Thyroid gland (tissue), 4 donors: Measurements from ENCODE around the gene DAG1. TPM values are rescaled to one million over a fixed set of nuclear protein-coding genes. Genes with fewer than 3 reads are reported as not detected.
"Not testable (repeated sequence)": the region's sequence is repeated elsewhere in the genome, so short reads cannot be mapped to it uniquely, and the experiment has no call there.

Experiments
- DNase-seq, 2 donors: peaks; one replicate each; pipeline ENCODE4 v3.0.0-alpha.2; 2019
- H3K27ac ChIP-seq, 3 donors: fragments of 200-600 bp; sonication (generic); 1 replicate in 2 of 3; 2 replicates in 1 of 3; pipeline ENCODE4 v1.5.1; 2016 to 2019; ENCODE audit warnings: mild to moderate bottlenecking in 1 of 3, moderate library complexity in 1 of 3
- H3K27me3 ChIP-seq: fragments of 200-600 bp; sonication (generic); one replicate; pipeline ENCODE4 v1.5.1; 2019
- H3K36me3 ChIP-seq, 2 donors: fragments of 200-600 bp; sonication (generic); one replicate each; pipeline ENCODE4 v1.5.1; 2016 to 2019
- H3K4me1 ChIP-seq, 2 donors: fragments of 200-600 bp; sonication (generic); one replicate each; pipeline ENCODE4 v1.5.1; 2017 to 2019
- H3K4me3 ChIP-seq, 3 donors: fragments of 200-600 bp; sonication (generic); replicated peaks in 1 of 3; 1 replicate in 2 of 3; 2 replicates in 1 of 3; pipeline ENCODE4 v1.5.1; 2016; ENCODE audit warnings: mild to moderate bottlenecking in 1 of 3
- H3K9me3 ChIP-seq: fragments of 200-600 bp; sonication (generic); one replicate; pipeline ENCODE4 v1.5.1; 2017
- CTCF ChIP-seq, 6 experiments: fragments of 200-600 bp in 3 of 6; fragments of 450-650 bp in 3 of 6; sonication (generic) in 3 of 6; IDR thresholded peaks; one replicate each; pipeline ENCODE4 v1.5.1; 2016 to 2019; ENCODE audit warnings: antibody characterized with exemption in 6 of 6, mild to moderate bottlenecking in 2 of 6, inconsistent platforms in 1 of 6, moderate library complexity in 1 of 6
- POLR2A ChIP-seq, 2 donors: fragments of 450-650 bp; IDR thresholded peaks; one replicate each; pipeline ENCODE4 v1.6.1; 2017; ENCODE audit warnings: antibody characterized with exemption in 2 of 2, mild to moderate bottlenecking in 2 of 2, moderate library complexity in 1 of 2
- WGBS, 2 donors: methylation state at CpG; one replicate each; pipeline ENCODE4 v1.1.5; 2017; 5-methylcytosine and 5-hydroxymethylcytosine counted together
- intact Hi-C: fragments of 100-400 bp; cut with DNase I; formaldehyde crosslinking; loops from one replicate; pipeline ENCODE4 v1.15.1; 2023
- total RNA-seq, 4 donors: library from RNA; depleted of rRNA; stranded (reverse); fragments of >200 nt; gene quantifications; one replicate each; pipeline ENCODE4 v1.2.3, GENCODE V29; 2016

Gene DAG1
- total RNA-seq, 4 donors from 2014 or later, result 55.1 to 86.7 (median 79.6) TPM

- TF ChIP-seq POLR2A (IDR thresholded peaks at IDR 0.05) (no peak), CTCF (IDR thresholded peaks at IDR 0.05) (no peak)
- H3K27me3 ChIP-seq, result no peaks in the 10 kb centered on the region
- intact Hi-C loops, result no loop called here
- H3K27ac ChIP-seq, result peak overlapping the region; percentile 75 to 86 (median 75)
- no peaks in the 10 kb centered on the region for H3K9me3 ChIP-seq
- H3K36me3 ChIP-seq, result no peaks in the 10 kb centered on the region
- peaks cover 34 to 49% of the 10 kb centered on the region in 2 donors for H3K4me1 ChIP-seq
- H3K4me3 ChIP-seq, result no peak overlapping the region
- no peak for DNase-seq
These were observed 25.0 kb downstream of the DAG1 start for GRCh38 chr3:49495023-49495422.

- H3K4me3 ChIP-seq, H3K27ac ChIP-seq, H3K36me3 ChIP-seq, H3K27me3 ChIP-seq, intact Hi-C loops, H3K9me3 ChIP-seq, DNase-seq: not testable (repeated sequence)
- 99 to 100% methylated on average over 4 of the region's 4 CpGs for WGBS, 2 donors
- peaks cover 49 to 67% of the 10 kb centered on the region in 2 donors for H3K4me1 ChIP-seq
These were observed 26.8 kb downstream of the DAG1 start for GRCh38 chr3:49496845-49497244.

GRCh38 chr3:49497606-49498005 lies 27.5 kb downstream of the DAG1 start:
- DNase-seq, result no peak
- Histone ChIP-seq H3K36me3 (no peaks in the 10 kb centered on the region), H3K27me3 (no peaks in the 10 kb centered on the region), H3K4me1 (peaks cover 49 to 67% of the 10 kb centered on the region in 2 donors), H3K27ac (peak overlapping the region in 1 of 3 donors; percentile 36), H3K4me3 (no peak overlapping the region), H3K9me3 (no peaks in the 10 kb centered on the region)
- 91 to 92% methylated on average over 4 of the region's 4 CpGs for WGBS, 2 donors
- intact Hi-C loops, result no loop called here
- no peak for TF ChIP-seq CTCF (IDR thresholded peaks at IDR 0.05)
- TF ChIP-seq POLR2A (IDR thresholded peaks at IDR 0.05), result no peak

- no peak for DNase-seq
- 85 to 88% methylated on average over 1 of the region's 1 CpG for WGBS, 2 donors
- TF ChIP-seq POLR2A (IDR thresholded peaks at IDR 0.05) (no peak), CTCF (IDR thresholded peaks at IDR 0.05) (no peak)
- intact Hi-C loops, result no loop called here
- Histone ChIP-seq H3K4me3 (no peak overlapping the region), H3K27me3 (no peaks in the 10 kb centered on the region), H3K4me1 (peaks cover 46 to 63% of the 10 kb centered on the region in 2 donors), H3K27ac (peak overlapping the region in 1 of 3 donors; percentile 36), H3K9me3 (no peaks in the 10 kb centered on the region), H3K36me3 (no peaks in the 10 kb centered on the region)
These were observed 28.2 kb downstream of the DAG1 start for GRCh38 chr3:49498239-49498638.

GRCh38 chr3:49498648-49499047 lies 28.6 kb downstream of the DAG1 start:
- Histone ChIP-seq H3K27ac (no peak overlapping the region), H3K4me1 (peaks cover 42 to 59% of the 10 kb centered on the region in 2 donors)

More at GRCh38 chr3:49498648-49499047, 28.6 kb downstream of the DAG1 start:
- Histone ChIP-seq H3K27me3 (no peaks in the 10 kb centered on the region), H3K9me3 (no peaks in the 10 kb centered on the region), H3K4me3 (no peak overlapping the region), H3K36me3 (no peaks in the 10 kb centered on the region)
- DNase-seq, result peak in 1 of 2 donors; percentile 25
- 77 to 89% methylated on average over 3 of the region's 3 CpGs for WGBS, 2 donors
- intact Hi-C loops, result no loop called here
- TF ChIP-seq CTCF (IDR thresholded peaks at IDR 0.05) (no peak), POLR2A (IDR thresholded peaks at IDR 0.05) (no peak)
